Neural progenitor cell (in vitro differentiated cells): ENCODE data around the gene PNKP. TPM values are rescaled to one million over a fixed set of nuclear protein-coding genes. Genes with fewer than 3 reads are reported as not detected.

Source experiments
- DNase-seq: peaks from one replicate; pipeline ENCODE4 v3.0.0-alpha.2; 2016; ENCODE audit warnings: low spot score
- H2AFZ ChIP-seq: fragments of 200-600 bp; sonication (generic); replicated peaks from 2 replicates; pipeline ENCODE4 v1.6.1; 2016; ENCODE audit warnings: antibody characterized with exemption
- H3F3A ChIP-seq: fragments of 200-600 bp; sonication (generic); 2 replicates; pipeline ENCODE4 v1.6.1; 2016; ENCODE audit warnings: antibody characterized with exemption, low read depth
- H3K27ac ChIP-seq: fragments of 200-600 bp; sonication (generic); 2 replicates; pipeline ENCODE4 v1.5.1; 2016; ENCODE audit warnings: mild to moderate bottlenecking
- H3K27me3 ChIP-seq: fragments of 200-600 bp; sonication (generic); 2 replicates; pipeline ENCODE4 v1.6.1; 2016; ENCODE audit warnings: mild to moderate bottlenecking, moderate library complexity
- H3K36me3 ChIP-seq: fragments of 200-600 bp; sonication (generic); 2 replicates; pipeline ENCODE4 v1.5.1; 2016
- H3K4me1 ChIP-seq: fragments of 200-600 bp; sonication (generic); 2 replicates; pipeline ENCODE4 v1.6.1; 2016; ENCODE audit warnings: mixed run types
- H3K4me2 ChIP-seq: fragments of 200-600 bp; sonication (generic); 2 replicates; pipeline ENCODE4 v1.6.1; 2016
- H3K4me3 ChIP-seq: fragments of 200-600 bp; sonication (generic); 2 replicates; pipeline ENCODE4 v1.5.1; 2016
- H3K79me2 ChIP-seq: fragments of 200-600 bp; sonication (generic); 2 replicates; pipeline ENCODE4 v1.6.1; 2016; ENCODE audit warnings: low read depth
- H3K9ac ChIP-seq: fragments of 200-600 bp; sonication (generic); 2 replicates; pipeline ENCODE4 v1.6.1; 2016
- H3K9me3 ChIP-seq: fragments of 200-600 bp; sonication (generic); 2 replicates; pipeline ENCODE4 v1.5.1; 2016; ENCODE audit warnings: low read depth
- H4K20me1 ChIP-seq: fragments of 200-600 bp; sonication (generic); 2 replicates; pipeline ENCODE4 v1.6.1; 2016; ENCODE audit warnings: low read depth
- H3K27ac Mint-ChIP-seq: 3 replicates; pipeline ENCODE4 v1.8.0; 2021; ENCODE audit warnings: mixed read lengths
- H3K27me3 Mint-ChIP-seq: 2 replicates; pipeline ENCODE4 v1.8.0; 2022; ENCODE audit warnings: low read depth, mild to moderate bottlenecking, inconsistent platforms, moderate library complexity, mixed read lengths; ENCODE audit not compliant: insufficient read depth
- H3K36me3 Mint-ChIP-seq: 3 replicates; pipeline ENCODE4 v1.8.0; 2021; ENCODE audit warnings: mixed read lengths
- H3K4me1 Mint-ChIP-seq: 3 replicates; pipeline ENCODE4 v1.8.0; 2021; ENCODE audit warnings: mixed read lengths
- H3K4me3 Mint-ChIP-seq: 3 replicates; pipeline ENCODE4 v1.8.0; 2021; ENCODE audit warnings: mild to moderate bottlenecking, moderate library complexity, mixed read lengths
- H3K9me3 Mint-ChIP-seq: 3 replicates; pipeline ENCODE4 v1.8.0; 2020; ENCODE audit warnings: mixed read lengths
- CTCF ChIP-seq: fragments of 200-600 bp; sonication (generic); IDR thresholded peaks from 2 replicates; pipeline ENCODE4 v1.5.1; 2017; ENCODE audit warnings: antibody characterized with exemption, mild to moderate bottlenecking
- EZH2 ChIP-seq: fragments of 200-600 bp; sonication (generic); IDR thresholded peaks from 2 replicates; pipeline ENCODE4 v1.6.1; 2017; ENCODE audit warnings: antibody characterized with exemption, mild to moderate bottlenecking, moderate library complexity
- EZH2phosphoT487 ChIP-seq: fragments of 200-600 bp; sonication (generic); IDR thresholded peaks from 2 replicates; pipeline ENCODE4 v1.6.1; 2017; ENCODE audit warnings: antibody characterized with exemption
- microRNA-seq: library from miRNA; unstranded; fragments of <30 nt; microRNA quantifications from one replicate; pipeline ENCODE4, GENCODE V29; 2016
- small RNA-seq: library from RNA; depleted of rRNA; stranded (forward); fragments of <200 nt; gene quantifications from one replicate; pipeline ENCODE3, GENCODE V24; 2015
- total RNA-seq: library from RNA; depleted of rRNA; stranded (reverse); fragments of >200 nt; gene quantifications from 2 replicates; pipeline ENCODE4 v1.2.3, GENCODE V29; 2015; ENCODE audit warnings: low replicate concordance

The PNKP gene
- total RNA-seq, 1 donor from 2014 or later: 41.1 TPM

- H3K9me3 ChIP-seq: no peaks in the 10 kb centered on the region
- H3K9me3 Mint-ChIP-seq: no peaks in the 10 kb centered on the region
- H3K4me1 ChIP-seq: peaks cover 19% of the 10 kb centered on the region
- H3K36me3 Mint-ChIP-seq: peaks cover 1% of the 10 kb centered on the region
- DNase-seq: no peak
- H2AFZ ChIP-seq: no peak overlapping the region
- H3K27me3 Mint-ChIP-seq: peaks cover 9% of the 10 kb centered on the region
- H3K4me1 Mint-ChIP-seq: peaks cover 46% of the 10 kb centered on the region
- H3K4me3 ChIP-seq: no peak overlapping the region
- H3K27ac ChIP-seq: no peak overlapping the region
- no peak for TF ChIP-seq EZH2phosphoT487
- TF ChIP-seq EZH2: no peak
- TF ChIP-seq CTCF: no peak
- H3K27ac Mint-ChIP-seq: no peak overlapping the region
- peaks cover 9% of the 10 kb centered on the region for H3K79me2 ChIP-seq
- no peaks in the 10 kb centered on the region for H3K36me3 ChIP-seq
- H3K4me2 ChIP-seq: no peak overlapping the region
- no peak overlapping the region for H3K9ac ChIP-seq
- no peaks in the 10 kb centered on the region for H3K27me3 ChIP-seq
- H3K4me3 Mint-ChIP-seq: peak overlapping the region; percentile 65
- peaks cover 11% of the 10 kb centered on the region for H4K20me1 ChIP-seq
- H3F3A ChIP-seq: peaks cover 42% of the 10 kb centered on the region
Observed at GRCh38 chr19:49811328-49811727, 56.0 kb downstream of the PNKP start.

Small RNA genes lying within 50 kb of the gene (microRNA-seq; reads per million reads assigned to microRNA genes)
- 2.4 reads per million, percentile 9 among the genes with 10 or more reads in this experiment for gene MIR4749
- gene MIR4750: not detected
- gene MIR6800: not detected

Small RNA genes lying within 50 kb of the gene (small RNA-seq; reads per million reads assigned to genes)
- gene MIR4749: not detected

Other genes with a start within 250 kb of the PNKP start
- gene RRAS, start 227.4 kb downstream of the PNKP start, total RNA-seq: 9.6 and 15.2 TPM in 2 replicates
- 8.7 and 27.5 TPM in 2 replicates for gene SCAF1, start 225.4 kb downstream of the PNKP start, total RNA-seq
- gene IRF3, start 201.7 kb downstream of the PNKP start, total RNA-seq: 29.5 and 65.1 TPM in 2 replicates
- 6.1 and 41.8 TPM in 2 replicates for gene BCL2L12, start 201.6 kb downstream of the PNKP start, total RNA-seq
- gene PRMT1, start 190.3 kb downstream of the PNKP start, total RNA-seq: 480 and 755 TPM in 2 replicates
- gene ADM5, start 178.0 kb downstream of the PNKP start, total RNA-seq: 6.0 and 9.4 TPM in 2 replicates
- gene CPT1C, start 176.5 kb downstream of the PNKP start, total RNA-seq: 51.7 and 105 TPM in 2 replicates
- gene TSKS, start 104.3 kb downstream of the PNKP start, total RNA-seq: 0.37 TPM in 1 of 2 replicates, not detected in the other
- 61.6 and 137 TPM in 2 replicates for gene AP2A1, start 100.6 kb downstream of the PNKP start, total RNA-seq
- 24.6 and 37.8 TPM in 2 replicates for gene FUZ, start 54.3 kb downstream of the PNKP start, total RNA-seq
- 44.9 and 54.1 TPM in 2 replicates for gene MED25, start 49.3 kb downstream of the PNKP start, total RNA-seq
- 63.5 and 218 TPM in 2 replicates for gene PTOV1, start 16.4 kb downstream of the PNKP start, total RNA-seq
- gene AKT1S1, start 9.8 kb upstream of the PNKP start, total RNA-seq: 2.3 and 13.6 TPM in 2 replicates
- gene TBC1D17, start 10.1 kb upstream of the PNKP start, total RNA-seq: 10.4 and 15.9 TPM in 2 replicates
- gene IL4I1, start 29.3 kb upstream of the PNKP start, total RNA-seq: 0.56 TPM in 1 of 2 replicates, not detected in the other
- 1.6 and 10.6 TPM in 2 replicates for gene ATF5, start 61.6 kb upstream of the PNKP start, total RNA-seq
- gene NUP62, start 61.9 kb upstream of the PNKP start, total RNA-seq: 48.2 and 83.8 TPM in 2 replicates
- not detected in 2 replicates for gene SIGLEC11, start 93.6 kb upstream of the PNKP start, total RNA-seq
- gene VRK3, start 157.8 kb upstream of the PNKP start, total RNA-seq: 21.6 and 48.0 TPM in 2 replicates
- gene ZNF473, start 158.4 kb upstream of the PNKP start, total RNA-seq: 9.7 and 14.7 TPM in 2 replicates